Osteocyte (in vitro differentiated cells): ENCODE data around the gene CACNA2D1. TPM values are rescaled to one million over a fixed set of nuclear protein-coding genes. Genes with fewer than 3 reads are reported as not detected.

Experiments
- DNase-seq: peaks from one replicate; pipeline ENCODE4 v3.0.0; 2021; ENCODE audit warnings: mixed read lengths; ENCODE audit not compliant: unreplicated experiment; ENCODE audit errors: extremely low spot score
- H3K27ac Mint-ChIP-seq: one replicate; pipeline ENCODE4 v1.8.0; 2021; ENCODE audit warnings: mild to moderate bottlenecking, mixed read lengths; ENCODE audit not compliant: unreplicated experiment
- H3K27me3 Mint-ChIP-seq: one replicate; pipeline ENCODE4 v1.8.0; 2021; ENCODE audit warnings: mixed read lengths; ENCODE audit not compliant: unreplicated experiment
- H3K36me3 Mint-ChIP-seq: one replicate; pipeline ENCODE4 v1.8.0; 2021; ENCODE audit warnings: mixed read lengths; ENCODE audit not compliant: unreplicated experiment
- H3K4me1 Mint-ChIP-seq: one replicate; pipeline ENCODE4 v1.8.0; 2021; ENCODE audit warnings: mixed read lengths; ENCODE audit not compliant: unreplicated experiment
- H3K4me3 Mint-ChIP-seq: one replicate; pipeline ENCODE4 v1.8.0; 2021; ENCODE audit warnings: mild to moderate bottlenecking, moderate library complexity, mixed read lengths; ENCODE audit not compliant: unreplicated experiment
- H3K9me3 Mint-ChIP-seq: one replicate; pipeline ENCODE4 v1.8.0; 2021; ENCODE audit warnings: mixed read lengths; ENCODE audit not compliant: unreplicated experiment
- CTCF ChIP-seq: fragments of 200-600 bp; sonication (generic); IDR thresholded peaks from 2 replicates; pipeline ENCODE4 v1.5.0; 2021; ENCODE audit warnings: antibody characterized with exemption, mild to moderate bottlenecking, moderate library complexity
- total RNA-seq: library from RNA; stranded (reverse); gene quantifications from 2 replicates; pipeline ENCODE4 v1.2.1, GENCODE V29; 2021

CACNA2D1 gene
- total RNA-seq, 1 donor from 2014 or later: 24.3 TPM

DNA sequence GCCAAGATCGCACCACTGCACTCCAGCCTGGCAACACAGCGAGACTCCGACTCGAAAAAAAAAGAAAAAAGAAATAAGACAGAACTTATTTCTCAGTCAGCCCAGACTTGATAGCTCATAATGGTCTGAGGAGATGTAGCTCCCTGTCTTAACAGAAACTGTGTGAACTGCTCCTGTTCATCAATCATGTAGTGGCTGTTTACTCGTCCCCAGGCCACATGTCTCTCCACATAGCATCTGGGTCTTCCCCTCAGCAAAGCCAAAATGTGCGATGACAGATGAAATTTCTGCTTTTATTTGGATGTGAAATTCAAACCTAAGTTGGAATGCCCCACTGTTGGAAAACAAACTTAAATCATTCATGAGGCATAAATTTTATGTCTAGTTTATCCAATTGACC, 219.0 kb downstream of the CACNA2D1 start:
- H3K27ac Mint-ChIP-seq: no peak overlapping the region
- no peaks in the 10 kb centered on the region for H3K4me1 Mint-ChIP-seq
- H3K4me3 Mint-ChIP-seq: no peak overlapping the region
- no peak for TF ChIP-seq CTCF
- H3K27me3 Mint-ChIP-seq: no peaks in the 10 kb centered on the region
- no peaks in the 10 kb centered on the region for H3K9me3 Mint-ChIP-seq
- no peak for DNase-seq
- H3K36me3 Mint-ChIP-seq: no peaks in the 10 kb centered on the region

DNA sequence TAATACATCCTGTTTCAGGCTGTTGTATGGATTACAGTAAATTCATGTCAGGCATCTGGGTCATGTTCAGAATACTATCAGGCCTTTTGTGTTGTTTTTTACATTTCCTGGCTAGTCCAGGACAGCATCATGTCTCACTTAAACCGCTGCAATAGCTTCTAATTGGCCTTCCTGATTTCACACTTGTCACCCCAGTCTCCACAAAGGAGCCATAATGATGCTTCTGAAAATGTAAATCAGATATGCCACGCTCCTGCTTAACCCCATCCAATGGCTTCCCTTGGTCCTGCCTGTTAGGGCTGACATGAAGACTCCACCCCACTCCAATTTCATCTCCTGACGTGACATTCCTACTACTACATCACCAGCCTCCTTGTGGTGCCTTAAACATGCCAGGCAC, 220.0 kb downstream of the CACNA2D1 start:
- H3K9me3 Mint-ChIP-seq: no peaks in the 10 kb centered on the region
- no peak overlapping the region for H3K27ac Mint-ChIP-seq
- H3K4me1 Mint-ChIP-seq: no peaks in the 10 kb centered on the region
- TF ChIP-seq CTCF: no peak
- DNase-seq: no peak
- H3K36me3 Mint-ChIP-seq: no peaks in the 10 kb centered on the region
- no peak overlapping the region for H3K4me3 Mint-ChIP-seq
- H3K27me3 Mint-ChIP-seq: no peaks in the 10 kb centered on the region

GRCh38 chr7:82221152-82221674, 222.4 kb downstream of the CACNA2D1 start:
- Mint-ChIP-seq H3K27me3 (no peaks in the 10 kb centered on the region), H3K4me3 (no peak overlapping the region), H3K4me1 (no peaks in the 10 kb centered on the region), H3K36me3 (no peaks in the 10 kb centered on the region), H3K9me3 (no peaks in the 10 kb centered on the region), H3K27ac (no peak overlapping the region)
- TF ChIP-seq CTCF: no peak
- no peak for DNase-seq

DNA sequence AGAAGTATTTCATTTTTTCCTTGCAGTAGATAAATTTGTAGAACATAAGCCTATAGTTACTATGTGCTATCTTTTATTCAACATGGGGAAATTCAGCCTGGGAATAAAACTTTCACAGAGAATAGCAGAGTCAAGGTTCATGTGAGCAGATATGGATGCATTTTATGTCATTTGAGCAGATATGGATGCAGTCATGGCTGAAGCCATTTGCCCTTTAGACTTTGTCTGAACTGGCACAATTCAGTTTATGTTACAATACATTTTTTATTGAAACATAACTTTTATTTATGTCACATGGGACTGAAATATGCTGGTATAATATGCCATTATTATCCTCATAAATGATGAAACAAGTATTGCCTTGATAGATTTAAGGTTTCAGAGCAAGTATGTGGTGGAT, 231.1 kb downstream of the CACNA2D1 start:
- Mint-ChIP-seq H3K4me1 (no peaks in the 10 kb centered on the region), H3K27me3 (no peaks in the 10 kb centered on the region), H3K4me3 (no peak overlapping the region), H3K9me3 (peaks cover 6% of the 10 kb centered on the region), H3K36me3 (peaks cover 5% of the 10 kb centered on the region), H3K27ac (no peak overlapping the region)
- TF ChIP-seq CTCF: no peak
- DNase-seq: no peak

- H3K36me3 Mint-ChIP-seq: peaks cover 5% of the 10 kb centered on the region
- H3K27me3 Mint-ChIP-seq: no peaks in the 10 kb centered on the region
- DNase-seq: no peak
- no peak for TF ChIP-seq CTCF
- H3K27ac Mint-ChIP-seq: no peak overlapping the region
- no peak overlapping the region for H3K4me3 Mint-ChIP-seq
- H3K9me3 Mint-ChIP-seq: peaks cover 6% of the 10 kb centered on the region
- no peaks in the 10 kb centered on the region for H3K4me1 Mint-ChIP-seq
Measured at GRCh38 chr7:82211333-82211732, 232.2 kb downstream of the CACNA2D1 start.
